HEK293T (cell line): Measurements from ENCODE around the gene RABGAP1L.

ENCODE experiments used
- ARNT ChIP-seq: fragments of 450-650 bp; IDR thresholded peaks from 2 replicates; pipeline ENCODE4 v1.6.1; 2017; ENCODE audit warnings: mild to moderate bottlenecking
- ELF4 ChIP-seq: fragments of 450-650 bp; IDR thresholded peaks from 2 replicates; pipeline ENCODE4 v1.6.1; 2017; ENCODE audit warnings: antibody characterized with exemption
- FOXK2 ChIP-seq: fragments of 450-650 bp; IDR thresholded peaks from 2 replicates; pipeline ENCODE4 v1.6.1; 2016; ENCODE audit warnings: mild to moderate bottlenecking
- L3MBTL2 ChIP-seq: fragments of 450-650 bp; conservative IDR thresholded peaks from 2 replicates; pipeline ENCODE4 v1.6.1; 2016; ENCODE audit warnings: mild to moderate bottlenecking
- PKNOX1 ChIP-seq: fragments of 450-650 bp; IDR thresholded peaks from 2 replicates; pipeline ENCODE4 v1.6.1; 2016
- TARDBP ChIP-seq: fragments of 450-650 bp; IDR thresholded peaks from 2 replicates; pipeline ENCODE4 v1.6.1; 2016
- ZNF384 ChIP-seq: fragments of 450-650 bp; IDR thresholded peaks from 2 replicates; pipeline ENCODE4 v1.6.1; 2016

GRCh38 chr1:175023043-175023921, 864.0 kb downstream of the RABGAP1L start, which contains the start of gene MRPS14:
- TF ChIP-seq PKNOX1 (no peak), TARDBP (no peak), ZNF384 (peak; percentile 65; the same call in 1 of the 2 replicates), ARNT (no peak), FOXK2 (peak; percentile 64; the same call in 1 of the 2 replicates), L3MBTL2 (peak; percentile 59), ELF4 (peak; percentile 25; the same call in 1 of the 2 replicates)
